Cardiac fibroblast (primary cell): ENCODE data around the gene ZFYVE27.

Experiments used
- DNase-seq, 2 donors: peaks; one replicate each; pipeline versions ENCODE4 v3.0.0 to v3.0.0-alpha.2; 2010; ENCODE audit warnings: low read depth in 2 of 2
- H3K4me3 ChIP-seq, 2 donors: replicated peaks in 1 of 2; 1 replicate in 1 of 2; 2 replicates in 1 of 2; pipeline ENCODE4 v1.5.1; 2011; ENCODE audit warnings: low read depth in 2 of 2, low read length in 2 of 2, mild to moderate bottlenecking in 2 of 2, moderate library complexity in 1 of 2
- CTCF ChIP-seq: IDR thresholded peaks from one replicate; pipeline ENCODE4 v1.5.1; 2011; ENCODE audit warnings: low read depth, mild to moderate bottlenecking, low read length, inconsistent platforms

ZFYVE27 gene

GRCh38 chr10:97718178-97718577 is 18.8 kb upstream of the ZFYVE27 start:
- TF ChIP-seq CTCF = no peak

GRCh38 chr10:97718659-97719142 is 18.2 kb upstream of the ZFYVE27 start:
- peak; percentile 44 to 59 for DNase-seq
- no peak for TF ChIP-seq CTCF
- no peak overlapping the region for H3K4me3 ChIP-seq

More at GRCh38 chr10:97718178-97718577, 18.8 kb upstream of the ZFYVE27 start:
- H3K4me3 ChIP-seq = no peak overlapping the region
- no peak for DNase-seq

GRCh38 chr10:97719602-97720001 is 17.3 kb upstream of the ZFYVE27 start:
- DNase-seq = no peak
- no peak for TF ChIP-seq CTCF
- no peak overlapping the region for H3K4me3 ChIP-seq

GRCh38 chr10:97721871-97722780 is 14.8 kb upstream of the ZFYVE27 start:
- DNase-seq = no peak
- TF ChIP-seq CTCF = no peak
- no peak overlapping the region for H3K4me3 ChIP-seq

- no peak for TF ChIP-seq CTCF
These were observed 13.9 kb upstream of the ZFYVE27 start for GRCh38 chr10:97723001-97723400.

GRCh38 chr10:97724341-97724941 is 12.5 kb upstream of the ZFYVE27 start:
- no peak for TF ChIP-seq CTCF
- H3K4me3 ChIP-seq = no peak overlapping the region
- peak; percentile 51 to 88 for DNase-seq

More at GRCh38 chr10:97723001-97723400, 13.9 kb upstream of the ZFYVE27 start:
- H3K4me3 ChIP-seq = no peak overlapping the region
- DNase-seq = no peak
